K562 (cell line): ENCODE data around the gene RNF215. TPM values are rescaled to one million over a fixed set of nuclear protein-coding genes. Genes with fewer than 3 reads are reported as not detected.

ENCODE experiments used
- ATAC-seq: fragments of 200-7000 bp; cut with Tn5 transposase; 3 replicates; pipeline ENCODE4 v1.9.1; 2020; ENCODE audit warnings: moderate library complexity
- BruUV-seq: library from RNA; stranded (reverse); fragments of 400-500 nt; replicated peaks from 2 replicates; lab custom pipeline; 2021; lab: Mats Ljungman, UMichigan
- CTCF ChIA-PET: fragments of 300-600 bp; formaldehyde crosslinking; extraction: SDS; loops from one replicate; lab custom pipeline; 2021; ENCODE audit warnings: low intra/inter-chr PET ratio; lab: Yijun Ruan, JAX
- POLR2A ChIA-PET: fragments of 300-600, 350-650 bp; sonication (Branson Sonifier 250); formaldehyde crosslinking; extraction: SDS; loops from one replicate; lab custom pipeline; 2021; ENCODE audit warnings: antibody characterized with exemption, inconsistent platforms; lab: Yijun Ruan, JAX
- DNase-seq, 4 experiments: peaks; one replicate each; pipeline versions ENCODE4 v3.0.0 to v3.0.0-alpha.2; 2011 to 2018; ENCODE audit warnings: low spot score in 3 of 4, mixed read lengths in 3 of 4; ENCODE audit errors: extremely low read depth in 1 of 4
- FAIRE-seq: peaks from 2 replicates; lab custom pipeline; 2011; peaks lifted over from hg19 to GRCh38; lab: Jason Lieb, UNC
- H2AFZ ChIP-seq: 2 replicates; pipeline ENCODE4 v1.6.0; 2011; ENCODE audit warnings: low read depth, low read length, control low read depth, inconsistent platforms
- H3K27ac ChIP-seq: fragments of 200-600 bp; 3 replicates; pipeline ENCODE4 v1.8.0; 2011; ENCODE audit warnings: low read depth, mild to moderate bottlenecking, control low read depth, inconsistent platforms, low read length, moderate library complexity, mixed read lengths; ENCODE audit errors: extremely low read depth
- H3K27me3 ChIP-seq, 2 experiments: fragments of 300-600 bp in 1 of 2; 2 replicates in 1 of 2; 3 replicates in 1 of 2; pipeline versions ENCODE4 v1.6.0 to v1.8.0; 2011; ENCODE audit warnings: inconsistent platforms in 2 of 2, low read length in 2 of 2, mild to moderate bottlenecking in 1 of 2, mixed read lengths in 1 of 2, moderate library complexity in 1 of 2; ENCODE audit not compliant: control insufficient read depth in 2 of 2, insufficient read depth in 2 of 2
- H3K36me3 ChIP-seq: fragments of 300-600 bp; 3 replicates; pipeline ENCODE4 v1.8.0; 2011; ENCODE audit warnings: mild to moderate bottlenecking, low read length, inconsistent platforms; ENCODE audit not compliant: control insufficient read depth, insufficient read depth
- H3K4me1 ChIP-seq, 2 experiments: fragments of 200-600 bp in 1 of 2; replicated peaks in 1 of 2; 2 replicates in 1 of 2; 3 replicates in 1 of 2; pipeline versions ENCODE4 v1.5.1 to v1.8.0; 2011; ENCODE audit warnings: inconsistent platforms in 2 of 2, low read length in 2 of 2, mild to moderate bottlenecking in 1 of 2, mixed read lengths in 1 of 2, moderate library complexity in 1 of 2; ENCODE audit not compliant: control insufficient read depth in 2 of 2, insufficient read depth in 2 of 2
- H3K4me2 ChIP-seq: 2 replicates; pipeline ENCODE4 v1.6.1; 2011; ENCODE audit warnings: low read length, control low read depth, inconsistent platforms, mixed read lengths; ENCODE audit not compliant: insufficient read depth
- H3K4me3 ChIP-seq: fragments of 200-600 bp; sonication (generic), shearing (Covaris generic); 2 replicates; pipeline ENCODE4 v1.5.1; 2016; ENCODE audit warnings: control low read depth, inconsistent platforms
- H3K79me2 ChIP-seq: fragments of 200-600 bp; 3 replicates; pipeline ENCODE4 v1.8.0; 2011; ENCODE audit warnings: low read length, inconsistent platforms; ENCODE audit not compliant: control insufficient read depth, insufficient read depth
- H3K9ac ChIP-seq, 2 experiments: 2 replicates each; pipeline versions ENCODE4 v1.6.0 to v1.6.1; 2011; ENCODE audit warnings: low read depth in 2 of 2, low read length in 2 of 2, control low read depth in 1 of 2, inconsistent platforms in 1 of 2, mild to moderate bottlenecking in 1 of 2, mixed read lengths in 1 of 2; ENCODE audit not compliant: insufficient read depth in 1 of 2
- H3K9me1 ChIP-seq: one replicate; pipeline ENCODE4 v1.6.0; 2011; ENCODE audit warnings: inconsistent platforms, mild to moderate bottlenecking, low read length, moderate library complexity; ENCODE audit not compliant: control insufficient read depth, insufficient read depth
- H3K9me3 ChIP-seq: replicated peaks from 2 replicates; pipeline ENCODE4 v1.5.1; 2011; ENCODE audit warnings: low read depth, low read length, inconsistent platforms; ENCODE audit not compliant: control insufficient read depth, insufficient read depth
- H4K20me1 ChIP-seq: replicated peaks from 2 replicates; pipeline ENCODE4 v1.6.1; 2011; ENCODE audit warnings: low read length, inconsistent platforms, mixed read lengths; ENCODE audit not compliant: control insufficient read depth, insufficient read depth
- ADNP ChIP-seq: fragments of 200-800 bp; sonication (Bioruptor generic); IDR thresholded peaks from 2 replicates; pipeline ENCODE4 v1.6.1; 2016; ENCODE audit warnings: missing genetic modification characterization, missing compliant biosample characterization
- BCOR ChIP-seq: fragments of 450-650 bp; IDR thresholded peaks from 2 replicates; pipeline ENCODE4 v1.6.1; 2016
- CBFA2T3 ChIP-seq: fragments of 450-650 bp; IDR thresholded peaks from 2 replicates; pipeline ENCODE4 v1.6.1; 2017
- FIP1L1 ChIP-seq: fragments of 200-400 bp; formaldehyde crosslinking; IDR thresholded peaks from 2 replicates; pipeline ENCODE4 v1.6.1; 2018; ENCODE audit warnings: mild to moderate bottlenecking, low read depth, low read length; ENCODE audit not compliant: poor library complexity, severe bottlenecking
- ILK ChIP-seq: fragments of 450-650 bp; IDR thresholded peaks from 2 replicates; pipeline ENCODE4 v1.6.1; 2016; ENCODE audit warnings: missing genetic modification characterization, low read depth, mild to moderate bottlenecking, missing compliant biosample characterization, moderate library complexity, borderline replicate concordance
- KDM1A ChIP-seq, 2 experiments: fragments of 450-650 bp; IDR thresholded peaks; 2 replicates each; pipeline ENCODE4 v1.6.1; 2016; ENCODE audit warnings: mild to moderate bottlenecking in 2 of 2
- L3MBTL2 ChIP-seq: fragments of 450-650 bp; IDR thresholded peaks from 2 replicates; pipeline ENCODE4 v1.6.1; 2016; ENCODE audit warnings: mild to moderate bottlenecking, moderate library complexity
- PKNOX1 ChIP-seq: fragments of 450-650 bp; IDR thresholded peaks from 2 replicates; pipeline ENCODE4 v1.6.1; 2016
- RBM15 ChIP-seq: fragments of 200-400 bp; formaldehyde crosslinking; IDR thresholded peaks from 2 replicates; pipeline ENCODE4 v1.6.1; 2018; ENCODE audit warnings: mild to moderate bottlenecking, low read length, moderate library complexity; ENCODE audit not compliant: insufficient read depth
- XRCC4 ChIP-seq: IDR thresholded peaks from one replicate; pipeline ENCODE4 v1.6.1; 2011; ENCODE audit not compliant: insufficient read depth, insufficient read length; ENCODE audit errors: extremely low read depth
- ZC3H4 ChIP-seq: sonication (generic); formaldehyde crosslinking; IDR thresholded peaks from 2 replicates; pipeline ENCODE4 v1.9.0; 2021; ENCODE audit warnings: missing genetic modification reagents, borderline replicate concordance
- ZNF143 ChIP-seq: sonication (generic); formaldehyde crosslinking; IDR thresholded peaks from 2 replicates; pipeline ENCODE4 v1.9.0; 2022; ENCODE audit warnings: mild to moderate bottlenecking, missing genetic modification reagents
- ZNF253 ChIP-seq: fragments of 250-450 bp; sonication (Bioruptor Pico); conservative IDR thresholded peaks from 2 replicates; pipeline ENCODE4 v1.6.1; 2021; ENCODE audit warnings: mild to moderate bottlenecking
- ZSCAN29 ChIP-seq: fragments of 450-650 bp; IDR thresholded peaks from 2 replicates; pipeline ENCODE4 v1.6.1; 2017
- WGBS: fragments of 100-300 bp; shearing (Covaris generic); methylation state at CpG from one replicate; pipeline ENCODE4 v1.1.6; 2016; ENCODE audit warnings: low coverage, mixed read lengths; ENCODE audit not compliant: insufficient coverage; ENCODE audit errors: missing lambda C conversion rate; 5-methylcytosine and 5-hydroxymethylcytosine counted together
- in situ Hi-C: fragments of 300-500 bp; cut with MboI; formaldehyde crosslinking; loops from 4 replicates; pipeline ENCODE4 v1.15.0; 2018; ENCODE audit warnings: inconsistent platforms, mixed read lengths
- intact Hi-C: fragments of 100-400 bp; cut with micrococcal nuclease; formaldehyde crosslinking; loops from 2 replicates; pipeline ENCODE4 v1.14.2; 2022
- polyA plus RNA-seq, 8 experiments: library from polyadenylated mRNA; depleted of rRNA in 4 of 8; stranded (reverse) in 5 of 8; unstranded in 3 of 8; fragments of >200 nt; fragmentation: Nextera tagmentation in 2 of 8; fragmentation: Illumina TruSeq in 1 of 8; extraction: Ambion mirVana in 2 of 8; extraction: Trizol in 1 of 8; gene quantifications; 2 replicates each; pipeline versions ENCODE4 v1.2.1 to v1.2.3, GENCODE V29; 2011 to 2014; ENCODE audit warnings: inconsistent platforms in 1 of 8, missing spikeins in 1 of 8
- total RNA-seq, 7 experiments: library from RNA; depleted of rRNA in 6 of 7; stranded (reverse); fragments of >200 nt in 6 of 7; fragmentation: Illumina TruSeq in 2 of 7; extraction: Trizol in 2 of 7; gene quantifications; 2 replicates each; pipeline versions ENCODE4 v1.2.1 to v1.2.3, GENCODE V29; 2011 to 2021; ENCODE audit warnings: low replicate concordance in 1 of 7

Gene RNF215
- total and polyA plus RNA-seq, 9 of the 15 experiments (the other 6 are each of a cell fraction or from before 2014, with no cell fraction given) = 0.08 to 9.8 (median 2.7) TPM

GRCh38 chr22:30399718-30400117 lies 12.5 kb upstream of the RNF215 start:
- in situ Hi-C loops (loop anchor here (10.0 to 25.0 kb wide), 2 partner anchors 287 to 355 kb away; no protein-coding TSS in a partner anchor), intact Hi-C loops (no loop called here)
- H3K9me3 ChIP-seq = no peaks in the 10 kb centered on the region
- TF ChIP-seq XRCC4 (no peak), BCOR (0 out of 2 replicates have a peak, but pooled peaks have one; percentile 13)
- ATAC-seq = no peak
- H3K4me1 ChIP-seq = peaks cover 9 to 31% of the 10 kb centered on the region in 2 experiments; a peak in 4 of 5 replicates
- FAIRE-seq = no peak
- ChIA-PET POLR2A (interaction anchor here (0.5 kb wide), 1 partner anchor 22 kb away, joined by 3 read pairs; no protein-coding TSS in a partner anchor), CTCF (no interaction called here)
- DNase-seq = no peak
- H3K27me3 ChIP-seq = no peaks in the 10 kb centered on the region
- no peak overlapping the region for H3K27ac ChIP-seq
- H3K9me1 ChIP-seq = no peaks in the 10 kb centered on the region
- H3K36me3 ChIP-seq = no peaks in the 10 kb centered on the region
- BruUV-seq = no TSS peak
- H4K20me1 ChIP-seq = 0 out of 2 replicates have a peak, but pooled peaks cover 7% of the 10 kb centered on the region
- H3K79me2 ChIP-seq = no peaks in the 10 kb centered on the region
- H2AFZ ChIP-seq = no peak overlapping the region
- H3K9ac ChIP-seq = no peak overlapping the region
- no peak overlapping the region for H3K4me2 ChIP-seq
- no peak overlapping the region for H3K4me3 ChIP-seq
- 69% methylated on average over 4 of the region's 5 CpGs for WGBS

- CTCF ChIA-PET = no interaction called here
- no peak for ATAC-seq
- intact Hi-C loops = no loop called here
- Histone ChIP-seq H3K79me2 (no peaks in the 10 kb centered on the region), H3K27ac (no peak overlapping the region), H3K9me3 (no peaks in the 10 kb centered on the region), H3K36me3 (no peaks in the 10 kb centered on the region), H4K20me1 (0 out of 2 replicates have a peak, but pooled peaks cover 7% of the 10 kb centered on the region), H3K4me1 (peaks cover 9 to 31% of the 10 kb centered on the region in 2 experiments; a peak in 4 of 5 replicates), H3K4me2 (no peak overlapping the region), H3K27me3 (no peaks in the 10 kb centered on the region), H3K9ac (no peak overlapping the region), H3K4me3 (no peak overlapping the region), H2AFZ (no peak overlapping the region), H3K9me1 (no peaks in the 10 kb centered on the region)
- no peak for FAIRE-seq
- POLR2A ChIA-PET = interaction anchor here (0.7 to 0.9 kb wide), 2 partner anchors 34 to 91 kb away, joined by 3 to 4 read pairs; no protein-coding TSS in a partner anchor
- BruUV-seq = no TSS peak
- DNase-seq = no peak
- WGBS = 59% methylated on average over 15 of the region's 25 CpGs
- in situ Hi-C loops = loop anchor here (10.0 to 25.0 kb wide), 2 partner anchors 287 to 356 kb away; no protein-coding TSS in a partner anchor
- TF ChIP-seq L3MBTL2 (no peak), ADNP (tag) (no peak), CBFA2T3 (0 out of 2 replicates have a peak, but pooled peaks have one; percentile 14), ZC3H4 (CRISPR knock-in tag) (no peak), ZNF253 (CRISPR knock-in tag) (no peak), FIP1L1 (no peak), ILK (tag) (no peak), PKNOX1 (no peak), ZNF143 (no peak), BCOR (peak; percentile 70), RBM15 (no peak), KDM1A (IDR thresholded peaks at IDR 0.05) (peak; percentile 13 to 34; a peak in 1 of 4 replicates), ZSCAN29 (no peak)
Measured at GRCh38 chr22:30398685-30399680, 11.8 kb upstream of the RNF215 start.
